SK-N-SH (cell line): ENCODE results near the gene ROBO1.

Experiments
- EP300 ChIP-seq, 2 experiments: IDR thresholded peaks; 2 replicates each; pipeline versions ENCODE4 v1.4.0 to v1.6.1; 2012; ENCODE audit warnings: borderline replicate concordance in 1 of 2, low read depth in 1 of 2, low read length in 1 of 2
- EZH2phosphoT487 ChIP-seq: fragments of 200-600 bp; sonication (generic); IDR thresholded peaks from 2 replicates; pipeline ENCODE4 v1.6.1; 2017; ENCODE audit warnings: low read depth, mixed run types, mild to moderate bottlenecking, antibody characterized with exemption, moderate library complexity, borderline replicate concordance
- GABPA ChIP-seq: IDR thresholded peaks from 2 replicates; pipeline ENCODE4 v1.4.0; 2012; ENCODE audit warnings: low read depth, mild to moderate bottlenecking
- POLR2AphosphoS5 ChIP-seq: IDR thresholded peaks from 2 replicates; pipeline ENCODE4 v1.6.1; 2012; ENCODE audit warnings: low read depth, low read length
- RFX5 ChIP-seq: IDR thresholded peaks from 2 replicates; pipeline ENCODE4 v1.6.1; 2012; ENCODE audit warnings: mild to moderate bottlenecking, improper control_type of control experiment, low read length
- SIN3A ChIP-seq: IDR thresholded peaks from 2 replicates; pipeline ENCODE4 v1.6.1; 2012; ENCODE audit warnings: low read depth, mild to moderate bottlenecking, low read length, moderate library complexity, borderline replicate concordance
- SMC3 ChIP-seq: IDR thresholded peaks from 2 replicates; pipeline ENCODE4 v1.6.1; 2012; ENCODE audit warnings: low read depth, low read length, improper control_type of control experiment
- TF ChIP-seq, protein P1 (sequence below): IDR thresholded peaks from 2 replicates; pipeline ENCODE4 v1.6.1; 2012; ENCODE audit warnings: mild to moderate bottlenecking, low read depth, low read length, moderate library complexity
- TF ChIP-seq, protein P2 (sequence below): fragments of 200-600 bp; sonication (generic); IDR thresholded peaks from 2 replicates; pipeline ENCODE4 v1.6.1; 2017; ENCODE audit warnings: antibody characterized with exemption, mild to moderate bottlenecking, moderate library complexity
- TF ChIP-seq, protein P3 (sequence below): IDR thresholded peaks from 2 replicates; pipeline ENCODE4; 2012

DNA sequence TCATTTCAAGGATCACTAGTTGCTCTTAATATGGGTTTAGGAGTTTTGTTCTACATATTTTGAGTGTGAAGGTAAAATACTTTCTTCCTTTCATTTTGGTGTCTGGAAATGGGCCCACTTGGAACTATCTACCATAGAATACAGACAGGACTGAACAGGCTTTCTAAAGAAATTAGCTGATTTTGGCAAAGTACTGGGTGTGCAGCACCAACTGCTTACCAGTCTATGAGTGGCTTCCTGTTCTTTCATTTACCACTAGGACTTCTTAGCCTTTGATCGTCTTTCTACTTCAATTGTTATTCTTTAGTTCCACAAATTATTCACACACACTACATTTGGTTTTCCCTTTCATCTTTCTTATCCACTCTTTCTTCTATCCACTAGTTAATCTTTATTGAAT, 1196.3 kb downstream of the ROBO1 start:
- TF ChIP-seq POLR2AphosphoS5 (no peak), SIN3A (no peak), RFX5 (no peak), EZH2phosphoT487 (no peak), GABPA (no peak), EP300 (IDR thresholded peaks at IDR 0.05; ENCODE audit: borderline replicate concordance in 1 of 2, low read depth in 1 of 2, low read length in 1 of 2) (no peak), SMC3 (no peak)
- TF ChIP-seq, protein P1, sequence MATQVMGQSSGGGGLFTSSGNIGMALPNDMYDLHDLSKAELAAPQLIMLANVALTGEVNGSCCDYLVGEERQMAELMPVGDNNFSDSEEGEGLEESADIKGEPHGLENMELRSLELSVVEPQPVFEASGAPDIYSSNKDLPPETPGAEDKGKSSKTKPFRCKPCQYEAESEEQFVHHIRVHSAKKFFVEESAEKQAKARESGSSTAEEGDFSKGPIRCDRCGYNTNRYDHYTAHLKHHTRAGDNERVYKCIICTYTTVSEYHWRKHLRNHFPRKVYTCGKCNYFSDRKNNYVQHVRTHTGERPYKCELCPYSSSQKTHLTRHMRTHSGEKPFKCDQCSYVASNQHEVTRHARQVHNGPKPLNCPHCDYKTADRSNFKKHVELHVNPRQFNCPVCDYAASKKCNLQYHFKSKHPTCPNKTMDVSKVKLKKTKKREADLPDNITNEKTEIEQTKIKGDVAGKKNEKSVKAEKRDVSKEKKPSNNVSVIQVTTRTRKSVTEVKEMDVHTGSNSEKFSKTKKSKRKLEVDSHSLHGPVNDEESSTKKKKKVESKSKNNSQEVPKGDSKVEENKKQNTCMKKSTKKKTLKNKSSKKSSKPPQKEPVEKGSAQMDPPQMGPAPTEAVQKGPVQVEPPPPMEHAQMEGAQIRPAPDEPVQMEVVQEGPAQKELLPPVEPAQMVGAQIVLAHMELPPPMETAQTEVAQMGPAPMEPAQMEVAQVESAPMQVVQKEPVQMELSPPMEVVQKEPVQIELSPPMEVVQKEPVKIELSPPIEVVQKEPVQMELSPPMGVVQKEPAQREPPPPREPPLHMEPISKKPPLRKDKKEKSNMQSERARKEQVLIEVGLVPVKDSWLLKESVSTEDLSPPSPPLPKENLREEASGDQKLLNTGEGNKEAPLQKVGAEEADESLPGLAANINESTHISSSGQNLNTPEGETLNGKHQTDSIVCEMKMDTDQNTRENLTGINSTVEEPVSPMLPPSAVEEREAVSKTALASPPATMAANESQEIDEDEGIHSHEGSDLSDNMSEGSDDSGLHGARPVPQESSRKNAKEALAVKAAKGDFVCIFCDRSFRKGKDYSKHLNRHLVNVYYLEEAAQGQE = no peak
- TF ChIP-seq, protein P2, sequence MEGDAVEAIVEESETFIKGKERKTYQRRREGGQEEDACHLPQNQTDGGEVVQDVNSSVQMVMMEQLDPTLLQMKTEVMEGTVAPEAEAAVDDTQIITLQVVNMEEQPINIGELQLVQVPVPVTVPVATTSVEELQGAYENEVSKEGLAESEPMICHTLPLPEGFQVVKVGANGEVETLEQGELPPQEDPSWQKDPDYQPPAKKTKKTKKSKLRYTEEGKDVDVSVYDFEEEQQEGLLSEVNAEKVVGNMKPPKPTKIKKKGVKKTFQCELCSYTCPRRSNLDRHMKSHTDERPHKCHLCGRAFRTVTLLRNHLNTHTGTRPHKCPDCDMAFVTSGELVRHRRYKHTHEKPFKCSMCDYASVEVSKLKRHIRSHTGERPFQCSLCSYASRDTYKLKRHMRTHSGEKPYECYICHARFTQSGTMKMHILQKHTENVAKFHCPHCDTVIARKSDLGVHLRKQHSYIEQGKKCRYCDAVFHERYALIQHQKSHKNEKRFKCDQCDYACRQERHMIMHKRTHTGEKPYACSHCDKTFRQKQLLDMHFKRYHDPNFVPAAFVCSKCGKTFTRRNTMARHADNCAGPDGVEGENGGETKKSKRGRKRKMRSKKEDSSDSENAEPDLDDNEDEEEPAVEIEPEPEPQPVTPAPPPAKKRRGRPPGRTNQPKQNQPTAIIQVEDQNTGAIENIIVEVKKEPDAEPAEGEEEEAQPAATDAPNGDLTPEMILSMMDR = no peak
- TF ChIP-seq, protein P3, sequence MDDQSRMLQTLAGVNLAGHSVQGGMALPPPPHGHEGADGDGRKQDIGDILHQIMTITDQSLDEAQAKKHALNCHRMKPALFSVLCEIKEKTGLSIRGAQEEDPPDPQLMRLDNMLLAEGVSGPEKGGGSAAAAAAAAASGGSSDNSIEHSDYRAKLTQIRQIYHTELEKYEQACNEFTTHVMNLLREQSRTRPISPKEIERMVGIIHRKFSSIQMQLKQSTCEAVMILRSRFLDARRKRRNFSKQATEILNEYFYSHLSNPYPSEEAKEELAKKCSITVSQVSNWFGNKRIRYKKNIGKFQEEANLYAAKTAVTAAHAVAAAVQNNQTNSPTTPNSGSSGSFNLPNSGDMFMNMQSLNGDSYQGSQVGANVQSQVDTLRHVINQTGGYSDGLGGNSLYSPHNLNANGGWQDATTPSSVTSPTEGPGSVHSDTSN = no peak
